Trophoblast cell (in vitro differentiated cells and primary cell): ENCODE measurements around the gene CNN3.

ENCODE experiments used
- DNase-seq, 2 donors: peaks; one replicate each; pipeline ENCODE4 v3.0.0-alpha.2; 2016
- H2AFZ ChIP-seq: 2 replicates; pipeline ENCODE4 v1.6.1; 2013; ENCODE audit warnings: low read length, moderate library complexity, mild to moderate bottlenecking; ENCODE audit not compliant: insufficient read depth, poor library complexity
- H2AK5ac ChIP-seq: 2 replicates; pipeline ENCODE4 v1.6.1; 2013; ENCODE audit warnings: mild to moderate bottlenecking, low read length
- H2BK120ac ChIP-seq: 2 replicates; pipeline ENCODE4 v1.6.1; 2013; ENCODE audit warnings: low read length, mild to moderate bottlenecking, moderate library complexity; ENCODE audit not compliant: insufficient read depth, poor library complexity
- H2BK12ac ChIP-seq: 2 replicates; pipeline ENCODE4 v1.6.1; 2013; ENCODE audit warnings: mild to moderate bottlenecking, low read length, moderate library complexity
- H2BK5ac ChIP-seq: 2 replicates; pipeline ENCODE4 v1.6.1; 2013; ENCODE audit warnings: low read length, low read depth, moderate library complexity, mild to moderate bottlenecking; ENCODE audit not compliant: poor library complexity
- H3K14ac ChIP-seq: 2 replicates; pipeline ENCODE4 v1.6.1; 2013; ENCODE audit warnings: mild to moderate bottlenecking, low read length
- H3K18ac ChIP-seq: 2 replicates; pipeline ENCODE4 v1.6.1; 2013; ENCODE audit warnings: mild to moderate bottlenecking, low read length
- H3K23ac ChIP-seq: 2 replicates; pipeline ENCODE4 v1.6.1; 2013; ENCODE audit warnings: low read length
- H3K27ac ChIP-seq: 2 replicates; pipeline ENCODE4 v1.5.1; 2013; ENCODE audit warnings: low read depth, mild to moderate bottlenecking, inconsistent platforms, low read length, moderate library complexity
- H3K27me3 ChIP-seq: 2 replicates; pipeline ENCODE4 v1.6.1; 2013; ENCODE audit warnings: inconsistent platforms, mild to moderate bottlenecking, low read length, moderate library complexity; ENCODE audit not compliant: insufficient read depth
- H3K36me3 ChIP-seq, 2 experiments: 1 replicate in 1 of 2; 2 replicates in 1 of 2; pipeline ENCODE4 v1.6.1; 2013; ENCODE audit warnings: low read length in 2 of 2, mild to moderate bottlenecking in 2 of 2, moderate library complexity in 1 of 2; ENCODE audit not compliant: insufficient read depth in 2 of 2, control insufficient read depth in 1 of 2
- H3K4ac ChIP-seq: 2 replicates; pipeline ENCODE4 v1.6.1; 2013; ENCODE audit warnings: low read depth, mild to moderate bottlenecking, low read length, moderate library complexity
- H3K4me1 ChIP-seq, 2 experiments: 1 replicate in 1 of 2; 2 replicates in 1 of 2; pipeline ENCODE4 v1.6.1; 2013; ENCODE audit warnings: low read length in 2 of 2, mild to moderate bottlenecking in 2 of 2, moderate library complexity in 1 of 2; ENCODE audit not compliant: insufficient read depth in 2 of 2, control insufficient read depth in 1 of 2
- H3K4me2 ChIP-seq: 2 replicates; pipeline ENCODE4 v1.6.1; 2013; ENCODE audit warnings: inconsistent platforms, mild to moderate bottlenecking, low read length, moderate library complexity
- H3K4me3 ChIP-seq: 2 replicates; pipeline ENCODE4 v1.5.1; 2013; ENCODE audit warnings: mild to moderate bottlenecking, low read depth, low read length, inconsistent platforms
- H3K79me1 ChIP-seq: one replicate; pipeline ENCODE4 v1.6.1; 2013; ENCODE audit warnings: low read length
- H3K79me2 ChIP-seq: 2 replicates; pipeline ENCODE4 v1.6.1; 2013; ENCODE audit warnings: low read length, mild to moderate bottlenecking; ENCODE audit not compliant: control insufficient read depth, insufficient read depth, poor library complexity
- H3K9ac ChIP-seq: 2 replicates; pipeline ENCODE4 v1.6.1; 2013; ENCODE audit warnings: mild to moderate bottlenecking, low read length
- H3K9me3 ChIP-seq: 2 replicates; pipeline ENCODE4 v1.6.1; 2013; ENCODE audit warnings: low read depth, mild to moderate bottlenecking, control low read depth, inconsistent platforms, low read length; ENCODE audit not compliant: insufficient read depth
- H4K12ac ChIP-seq: 2 replicates; pipeline ENCODE4 v1.6.1; 2013; ENCODE audit warnings: low read depth, mild to moderate bottlenecking, low read length, moderate library complexity
- H4K8ac ChIP-seq: 2 replicates; pipeline ENCODE4 v1.6.1; 2013; ENCODE audit warnings: low read depth, mild to moderate bottlenecking, low read length, moderate library complexity
- H4K91ac ChIP-seq: one replicate; pipeline ENCODE4 v1.6.1; 2013; ENCODE audit warnings: low read depth, mild to moderate bottlenecking, low read length, moderate library complexity
- WGBS: extraction: QIAGEN DNeasy Blood & Tissue Kit; methylation state at CpG from one replicate; pipeline ENCODE4 v1.1.7; 2013; ENCODE audit warnings: missing lambda C conversion rate; ENCODE audit not compliant: insufficient read length, insufficient coverage; ENCODE audit errors: extremely low coverage; 5-methylcytosine and 5-hydroxymethylcytosine counted together

Gene CNN3

GRCh38 chr1:94901841-94902240, 25.1 kb downstream of the CNN3 start:
- H4K8ac ChIP-seq = no peak overlapping the region
- H3K18ac ChIP-seq = no peak overlapping the region
- DNase-seq = no peak
- no peak overlapping the region for H2BK120ac ChIP-seq
- no peak overlapping the region for H4K12ac ChIP-seq
- no peak overlapping the region for H3K4me3 ChIP-seq
- peaks cover 4 to 9% of the 10 kb centered on the region in 2 experiments for H3K4me1 ChIP-seq
- H3K36me3 ChIP-seq = peaks cover 7 to 24% of the 10 kb centered on the region in 2 experiments
- no peak overlapping the region for H2AK5ac ChIP-seq
- whole genome bisulfite sequencing = no CpG with 5 or more reads among the region's 4 CpGs
- H3K79me1 ChIP-seq = no peaks in the 10 kb centered on the region
- H3K9ac ChIP-seq = no peak overlapping the region
- H2BK12ac ChIP-seq = no peak overlapping the region
- peaks cover 10% of the 10 kb centered on the region for H3K79me2 ChIP-seq
- H3K27ac ChIP-seq = no peak overlapping the region
- no peak overlapping the region for H3K14ac ChIP-seq
- no peak overlapping the region for H3K23ac ChIP-seq
- no peak overlapping the region for H2AFZ ChIP-seq
- no peak overlapping the region for H2BK5ac ChIP-seq
- no peak overlapping the region for H4K91ac ChIP-seq
- no peaks in the 10 kb centered on the region for H3K27me3 ChIP-seq
- H3K4ac ChIP-seq = no peak overlapping the region
- H3K4me2 ChIP-seq = no peak overlapping the region
- no peaks in the 10 kb centered on the region for H3K9me3 ChIP-seq

DNA sequence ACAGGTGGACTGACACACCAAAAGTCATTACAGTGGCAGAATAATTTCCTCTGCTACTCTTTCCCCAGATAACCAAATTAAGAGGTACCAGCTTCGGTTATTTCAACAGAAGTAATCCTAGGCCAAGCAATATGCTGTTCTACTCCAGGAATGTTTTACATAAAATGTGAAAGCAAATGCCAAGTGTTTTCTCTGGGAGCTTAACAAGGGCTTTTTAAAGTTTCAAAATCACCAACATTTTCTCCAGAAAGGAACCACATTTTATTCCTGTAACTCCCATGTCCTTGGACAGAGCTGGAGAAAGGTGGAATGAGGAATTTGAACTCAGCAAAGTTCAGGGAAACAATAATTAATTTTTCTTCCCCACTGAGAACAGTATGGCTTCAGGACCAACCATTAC, 27.2 kb downstream of the CNN3 start:
- Histone ChIP-seq H2AFZ (no peak overlapping the region), H3K23ac (no peak overlapping the region), H3K9me3 (no peaks in the 10 kb centered on the region), H3K4me1 (peaks cover 4 to 9% of the 10 kb centered on the region in 2 experiments), H2BK12ac (no peak overlapping the region), H4K91ac (no peak overlapping the region), H3K36me3 (peaks cover 9 to 34% of the 10 kb centered on the region in 2 experiments), H3K14ac (no peak overlapping the region), H3K79me1 (no peaks in the 10 kb centered on the region), H2BK120ac (no peak overlapping the region), H4K8ac (no peak overlapping the region), H3K27me3 (no peaks in the 10 kb centered on the region), H2AK5ac (no peak overlapping the region), H3K4ac (no peak overlapping the region), H3K79me2 (no peaks in the 10 kb centered on the region), H3K4me2 (no peak overlapping the region), H3K4me3 (no peak overlapping the region), H3K27ac (no peak overlapping the region), H3K9ac (no peak overlapping the region), H4K12ac (no peak overlapping the region), H3K18ac (no peak overlapping the region), H2BK5ac (no peak overlapping the region)
- no CpG with 5 or more reads among the region's 1 CpG for WGBS
- no peak for DNase-seq

DNA sequence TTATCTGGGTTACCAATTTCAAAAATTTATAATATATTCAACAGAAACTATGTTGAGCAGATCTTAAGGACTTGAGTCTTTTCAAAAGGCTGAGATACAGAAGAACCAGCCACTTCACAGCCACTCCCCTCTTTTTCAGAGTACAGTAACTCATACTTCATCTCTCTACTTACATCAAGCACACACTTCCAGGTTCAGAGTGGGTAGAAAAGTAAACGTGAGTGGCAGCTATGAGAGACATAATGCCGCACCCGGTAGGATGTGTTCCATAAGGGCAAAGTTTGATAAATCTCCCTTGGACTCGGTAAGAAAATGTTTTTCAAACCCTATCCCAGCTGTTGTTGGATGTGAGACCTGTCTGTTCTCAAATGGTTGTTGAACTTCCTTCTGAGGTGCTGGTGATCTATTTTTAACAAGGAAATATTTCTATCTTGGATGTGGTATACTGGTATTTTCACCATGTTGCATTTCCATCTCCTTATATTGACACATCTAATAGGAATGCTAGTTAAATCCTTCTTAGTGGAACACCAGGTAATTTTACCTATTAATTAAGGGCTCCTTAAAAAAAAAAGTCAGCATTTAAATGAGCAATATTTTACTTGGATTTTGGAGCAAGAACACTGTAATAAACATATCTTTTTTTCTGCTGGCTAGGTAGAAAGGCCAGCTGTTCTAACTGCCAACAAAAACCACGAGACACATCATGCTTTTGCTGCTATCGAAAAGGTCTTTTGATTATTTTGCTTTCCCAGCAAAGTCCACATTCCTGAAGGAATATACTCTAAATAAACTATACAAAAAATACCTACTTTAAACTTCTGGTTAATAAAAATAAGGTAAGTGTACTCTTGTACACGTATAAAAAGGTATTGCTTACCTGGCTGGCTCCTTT, 28.2 kb downstream of the CNN3 start:
- Histone ChIP-seq H3K4me3 (no peak overlapping the region), H3K27me3 (no peaks in the 10 kb centered on the region), H3K79me1 (no peaks in the 10 kb centered on the region), H3K4me1 (peaks cover 4 to 5% of the 10 kb centered on the region in 2 experiments), H3K14ac (no peak overlapping the region), H2AFZ (no peak overlapping the region), H4K12ac (no peak overlapping the region), H2AK5ac (no peak overlapping the region), H3K36me3 (peaks cover 9 to 34% of the 10 kb centered on the region in 2 experiments), H4K8ac (no peak overlapping the region), H3K23ac (no peak overlapping the region), H2BK120ac (no peak overlapping the region), H3K9ac (no peak overlapping the region), H3K4me2 (no peak overlapping the region), H3K9me3 (no peaks in the 10 kb centered on the region), H3K18ac (no peak overlapping the region), H2BK5ac (no peak overlapping the region), H4K91ac (no peak overlapping the region), H3K4ac (no peak overlapping the region), H3K27ac (no peak overlapping the region), H3K79me2 (no peaks in the 10 kb centered on the region), H2BK12ac (no peak overlapping the region)
- no peak for DNase-seq
- WGBS = no CpG with 5 or more reads among the region's 7 CpGs

DNA sequence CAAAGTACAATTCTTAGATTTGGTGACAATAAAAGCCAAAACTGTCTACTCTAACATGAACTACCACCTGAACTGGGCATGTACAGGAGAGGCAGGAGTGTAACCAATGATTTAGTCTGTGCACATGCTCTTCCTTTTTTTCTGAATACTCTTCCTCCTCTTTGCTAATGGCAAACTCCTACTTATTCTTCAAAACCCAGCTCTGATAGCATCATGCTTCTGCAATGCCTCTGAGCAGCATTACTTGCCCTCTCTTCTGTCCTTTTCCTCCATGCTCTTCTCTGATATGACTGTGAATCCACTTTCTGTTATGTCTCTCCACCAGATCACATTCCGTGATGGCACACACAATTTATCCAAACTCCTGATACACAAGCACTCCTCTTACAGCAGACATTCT, 31.4 kb downstream of the CNN3 start:
- DNase-seq = no peak
- H3K18ac ChIP-seq = no peak overlapping the region
- no peak overlapping the region for H2BK12ac ChIP-seq
- H3K27me3 ChIP-seq = no peaks in the 10 kb centered on the region
- no peak overlapping the region for H2BK120ac ChIP-seq
- H3K79me1 ChIP-seq = no peaks in the 10 kb centered on the region
- H3K36me3 ChIP-seq = peaks cover 7 to 30% of the 10 kb centered on the region in 2 experiments
- H3K23ac ChIP-seq = no peak overlapping the region
- no peak overlapping the region for H2AK5ac ChIP-seq
- no peak overlapping the region for H4K91ac ChIP-seq
- WGBS = no CpG with 5 or more reads among the region's 1 CpG
- H3K4me1 ChIP-seq = no peaks in the 10 kb centered on the region
- H3K27ac ChIP-seq = no peak overlapping the region
- H3K4me3 ChIP-seq = no peak overlapping the region
- H3K14ac ChIP-seq = no peak overlapping the region
- H2AFZ ChIP-seq = no peak overlapping the region
- H3K4me2 ChIP-seq = no peak overlapping the region
- no peaks in the 10 kb centered on the region for H3K9me3 ChIP-seq
- no peaks in the 10 kb centered on the region for H3K79me2 ChIP-seq
- no peak overlapping the region for H3K4ac ChIP-seq
- no peak overlapping the region for H4K8ac ChIP-seq
- H3K9ac ChIP-seq = no peak overlapping the region
- H4K12ac ChIP-seq = no peak overlapping the region
- no peak overlapping the region for H2BK5ac ChIP-seq
